ENCODE data around the gene BCL11B. TPM values are rescaled to one million over a fixed set of nuclear protein-coding genes. Genes with fewer than 3 reads are reported as not detected.

Gene BCL11B
- total and polyA plus RNA-seq, 4 experiments from 2014 or later, result 2.6 to 165 (median 87.3) TPM

- Histone ChIP-seq H3K27ac (ENCODE audit: low read depth, low read length) (no peak overlapping the region), H3K4me3 (ENCODE audit: low read length in 2 of 2) (no peak overlapping the region), H3K27me3 (ENCODE audit: insufficient read depth, low read length) (no peaks in the 10 kb centered on the region), H3K36me3 (ENCODE audit: insufficient read depth, low read length) (peaks cover 68% of the 10 kb centered on the region), H3K4me1 (ENCODE audit: insufficient read depth, low read length) (peaks cover 35% of the 10 kb centered on the region), H3K9me3 (ENCODE audit: control insufficient read depth in 1 of 2, low read length in 2 of 2) (no peaks in the 10 kb centered on the region)
- peaks cover 18 to 43% (median 30%) of the 10 kb centered on the region in 4 donors for H3K4me1 Mint-ChIP-seq
- peaks cover 73 to 77% of the 10 kb centered on the region in 2 donors for H3K36me3 Mint-ChIP-seq
- intact Hi-C loops (cut with micrococcal nuclease), result no loop called here
- ChIA-PET CTCF (ENCODE audit: partially characterized antibody) (interaction anchor here (0.6 kb wide), 1 partner anchor 454 kb away, joined by 3 read pairs; no protein-coding TSS in a partner anchor), POLR2A (ENCODE audit: partially characterized antibody) (interaction anchor here (0.6 to 87.2 kb wide), 4 partner anchors 16 to 1958 kb away, joined by 3 to 6015 read pairs (median 3); partner anchors contain the start of gene BCL11B)
- no peaks in the 10 kb centered on the region for H3K27me3 Mint-ChIP-seq
- H3K9me3 Mint-ChIP-seq, result peaks cover 0 to 9% (median 1%) of the 10 kb centered on the region in 8 donors
- H3K4me3 Mint-ChIP-seq, result no peak overlapping the region
- DNase-seq, result peak in 1 of 5 donors; percentile 35
- H3K27ac Mint-ChIP-seq, result peak overlapping the region in 2 of 7 donors; percentile 29 to 40
Measured at GRCh38 chr14:99175331-99176155, 96.5 kb downstream of the BCL11B start.

DNA sequence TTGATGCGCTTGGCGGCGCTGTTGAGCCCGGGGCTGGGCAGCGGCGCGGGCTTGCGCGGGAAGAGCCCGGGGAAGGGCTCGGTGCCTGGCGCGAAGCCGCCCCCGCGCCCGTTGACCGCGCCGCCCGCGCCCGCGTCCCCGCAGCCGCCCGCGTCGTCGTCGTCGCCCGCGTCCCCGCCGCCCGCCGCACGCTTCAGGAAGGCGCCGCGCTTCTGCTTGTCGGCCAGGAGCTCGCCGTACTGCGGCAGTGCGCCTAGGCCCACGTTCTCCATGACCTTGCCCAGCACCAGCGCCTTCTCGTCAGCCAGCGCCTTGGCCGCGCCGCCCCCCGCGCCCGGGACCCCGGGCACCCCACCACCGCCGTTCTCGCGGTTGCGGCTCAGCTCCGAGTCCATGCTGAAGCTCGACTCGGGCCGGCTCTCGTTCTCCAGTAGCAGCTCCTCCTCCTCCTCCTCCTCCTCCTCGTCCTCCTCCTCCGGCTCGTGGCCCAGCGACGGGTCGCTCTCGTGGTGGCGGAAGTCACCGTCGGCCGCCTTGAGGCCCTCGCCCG, 97.2 kb downstream of the BCL11B start:
- Mint-ChIP-seq H3K27ac (peak overlapping the region in 1 of 7 donors; percentile 40), H3K36me3 (peaks cover 72% of the 10 kb centered on the region in 2 donors), H3K27me3 (no peaks in the 10 kb centered on the region), H3K9me3 (peaks cover 0 to 9% (median 1%) of the 10 kb centered on the region in 8 donors), H3K4me1 (peaks cover 13 to 36% (median 25%) of the 10 kb centered on the region in 4 donors), H3K4me3 (no peak overlapping the region)
- ChIA-PET CTCF (ENCODE audit: partially characterized antibody) (no interaction called here), POLR2A (ENCODE audit: partially characterized antibody) (interaction anchor here (0.6 to 87.2 kb wide), 5 partner anchors 14 to 1957 kb away, joined by 3 to 6015 read pairs (median 3); partner anchors contain the start of gene BCL11B)
- no peak overlapping the region for H3K4me3 ChIP-seq (ENCODE audit: low read length in 2 of 2)
- H3K36me3 ChIP-seq (ENCODE audit: insufficient read depth, low read length), result peaks cover 64% of the 10 kb centered on the region
- no peaks in the 10 kb centered on the region for H3K9me3 ChIP-seq (ENCODE audit: control insufficient read depth in 1 of 2, low read length in 2 of 2)
- intact Hi-C loops (cut with micrococcal nuclease), result no loop called here
- no peaks in the 10 kb centered on the region for H3K27me3 ChIP-seq (ENCODE audit: insufficient read depth, low read length)
- H3K4me1 ChIP-seq (ENCODE audit: insufficient read depth, low read length), result peaks cover 28% of the 10 kb centered on the region
- H3K27ac ChIP-seq (ENCODE audit: low read depth, low read length), result no peak overlapping the region
- DNase-seq, result peak in 1 of 5 donors; percentile 35

DNA sequence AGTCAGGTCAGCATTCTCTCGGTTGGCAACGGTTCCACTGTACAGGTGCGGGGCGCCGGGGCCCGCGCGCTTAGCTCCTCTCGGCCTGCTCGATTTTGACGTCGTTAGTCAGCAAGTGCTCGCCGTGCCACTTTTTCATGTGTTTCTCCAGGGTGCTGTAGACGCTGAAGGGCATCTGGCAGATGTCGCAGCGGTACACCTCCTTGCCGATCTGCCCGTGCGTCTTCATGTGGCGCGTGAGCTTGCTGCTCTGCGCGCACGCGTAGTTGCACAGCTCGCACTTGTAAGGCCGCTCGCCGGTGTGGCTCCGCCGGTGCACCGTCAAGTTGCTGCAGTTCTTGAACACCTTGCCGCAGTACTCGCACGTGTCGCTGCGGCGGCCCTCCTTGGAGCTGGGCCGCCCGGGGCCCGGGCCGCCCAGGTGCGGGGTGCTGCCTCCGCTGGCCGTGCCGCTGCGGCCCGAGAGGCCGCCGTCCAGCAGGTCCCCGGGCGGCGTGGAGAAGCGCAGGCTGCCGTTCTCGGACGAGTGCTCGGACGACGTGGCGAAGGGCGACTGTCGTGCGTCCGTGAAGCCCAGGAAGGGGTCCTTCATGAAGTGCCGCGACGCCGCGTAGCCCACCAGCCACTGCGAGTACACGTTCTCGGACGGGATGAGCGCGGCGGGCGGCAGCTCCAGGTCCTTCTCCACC, 97.8 kb downstream of the BCL11B start:
- H3K9me3 Mint-ChIP-seq, result peaks cover 0 to 9% (median 1%) of the 10 kb centered on the region in 8 donors
- peaks cover 8 to 30% (median 19%) of the 10 kb centered on the region in 4 donors for H3K4me1 Mint-ChIP-seq
- H3K27ac Mint-ChIP-seq, result peak overlapping the region in 4 of 7 donors; percentile 13 to 82 (median 48)
- H3K4me3 ChIP-seq (ENCODE audit: low read length in 2 of 2), result no peak overlapping the region
- peak overlapping the region in 2 of 8 donors; percentile 21 to 41 for H3K4me3 Mint-ChIP-seq
- H3K36me3 Mint-ChIP-seq, result peaks cover 67 to 68% of the 10 kb centered on the region in 2 donors
- no peaks in the 10 kb centered on the region for H3K27me3 Mint-ChIP-seq
- H3K27me3 ChIP-seq (ENCODE audit: insufficient read depth, low read length), result no peaks in the 10 kb centered on the region
- ChIA-PET POLR2A (ENCODE audit: partially characterized antibody) (interaction anchor here (1.1 to 87.2 kb wide), 3 partner anchors 14 to 70 kb away, joined by 3 to 6015 read pairs (median 3); partner anchors contain the start of gene BCL11B), CTCF (ENCODE audit: partially characterized antibody) (no interaction called here)
- no peak overlapping the region for H3K27ac ChIP-seq (ENCODE audit: low read depth, low read length)
- no peaks in the 10 kb centered on the region for H3K9me3 ChIP-seq (ENCODE audit: control insufficient read depth in 1 of 2, low read length in 2 of 2)
- peaks cover 64% of the 10 kb centered on the region for H3K36me3 ChIP-seq (ENCODE audit: insufficient read depth, low read length)
- DNase-seq, result peak in 1 of 5 donors; percentile 37
- intact Hi-C loops (cut with micrococcal nuclease), result no loop called here
- H3K4me1 ChIP-seq (ENCODE audit: insufficient read depth, low read length), result peaks cover 21% of the 10 kb centered on the region

DNA sequence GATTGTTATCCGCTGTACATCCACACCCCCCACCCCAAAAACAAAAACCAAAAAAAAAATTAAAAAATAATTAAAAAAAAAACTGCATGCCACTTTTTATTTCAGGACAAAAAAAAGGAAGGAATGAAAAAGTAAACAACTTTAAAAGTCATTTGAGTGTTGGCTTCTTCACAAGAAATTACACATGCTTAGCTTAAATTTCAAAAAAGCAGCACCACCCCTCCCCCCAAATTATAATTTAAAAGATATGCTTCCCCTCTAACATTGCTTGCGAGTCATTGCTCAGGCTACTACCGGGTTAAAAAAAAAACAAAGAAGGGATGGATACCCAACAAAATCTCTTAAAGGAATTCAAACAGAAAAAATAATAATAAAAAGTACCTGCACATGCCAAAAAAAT, 98.5 kb downstream of the BCL11B start:
- peaks cover 16% of the 10 kb centered on the region for H3K4me1 ChIP-seq (ENCODE audit: insufficient read depth, low read length)
- H3K27me3 ChIP-seq (ENCODE audit: insufficient read depth, low read length), result no peaks in the 10 kb centered on the region
- no peaks in the 10 kb centered on the region for H3K27me3 Mint-ChIP-seq
- H3K4me1 Mint-ChIP-seq, result peaks cover 7 to 28% (median 13%) of the 10 kb centered on the region in 4 donors
- intact Hi-C loops (cut with micrococcal nuclease), result no loop called here
- H3K9me3 Mint-ChIP-seq, result peaks cover 0 to 5% (median 0%) of the 10 kb centered on the region in 8 donors
- no peak for DNase-seq
- POLR2A ChIA-PET (ENCODE audit: partially characterized antibody), result interaction anchor here (1.1 to 87.2 kb wide), 2 partner anchors 24 to 71 kb away, joined by 3 to 6015 read pairs; partner anchors contain the start of gene BCL11B
- H3K27ac ChIP-seq (ENCODE audit: low read depth, low read length), result no peak overlapping the region
- H3K4me3 ChIP-seq (ENCODE audit: low read length in 2 of 2), result no peak overlapping the region
- peak overlapping the region in 3 of 7 donors; percentile 62 to 81 (median 78) for H3K27ac Mint-ChIP-seq
- H3K36me3 ChIP-seq (ENCODE audit: insufficient read depth, low read length), result peaks cover 58% of the 10 kb centered on the region
- H3K9me3 ChIP-seq (ENCODE audit: control insufficient read depth in 1 of 2, low read length in 2 of 2), result no peaks in the 10 kb centered on the region
- CTCF ChIA-PET (ENCODE audit: partially characterized antibody), result no interaction called here
- H3K36me3 Mint-ChIP-seq, result peaks cover 66 to 68% of the 10 kb centered on the region in 2 donors
- no peak overlapping the region for H3K4me3 Mint-ChIP-seq

DNA sequence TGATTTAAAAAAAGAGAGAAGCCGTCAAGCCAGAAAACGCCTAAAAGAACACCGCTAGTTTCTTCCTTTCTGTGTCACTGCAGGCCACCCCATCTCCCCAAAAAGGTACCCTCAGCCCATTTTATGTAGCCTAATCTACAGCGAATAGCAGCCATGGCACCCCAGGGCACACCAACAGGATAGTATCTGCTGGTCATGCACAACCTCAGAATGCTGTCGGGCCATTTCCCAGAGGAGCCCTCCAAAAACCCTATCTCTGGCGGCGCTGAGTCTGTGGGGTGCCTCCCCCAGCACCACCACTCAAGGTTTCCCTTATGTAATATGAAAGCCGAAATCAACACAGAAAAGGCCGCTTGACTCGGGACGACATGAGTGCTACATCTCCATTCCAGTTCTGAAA, 98.9 kb downstream of the BCL11B start:
- Mint-ChIP-seq H3K27ac (peak overlapping the region in 3 of 7 donors; percentile 62 to 81 (median 78)), H3K4me1 (peaks cover 8 to 28% (median 12%) of the 10 kb centered on the region in 4 donors), H3K9me3 (peaks cover 0 to 5% (median 0%) of the 10 kb centered on the region in 8 donors), H3K27me3 (no peaks in the 10 kb centered on the region), H3K4me3 (peak overlapping the region in 1 of 8 donors; percentile 17), H3K36me3 (peaks cover 65 to 66% of the 10 kb centered on the region in 2 donors)
- intact Hi-C loops (cut with micrococcal nuclease), result no loop called here
- POLR2A ChIA-PET (ENCODE audit: partially characterized antibody), result interaction anchor here (1.1 to 87.2 kb wide), 2 partner anchors 25 to 72 kb away, joined by 3 to 6015 read pairs; partner anchors contain the start of gene BCL11B
- no peaks in the 10 kb centered on the region for H3K27me3 ChIP-seq (ENCODE audit: insufficient read depth, low read length)
- peaks cover 54% of the 10 kb centered on the region for H3K36me3 ChIP-seq (ENCODE audit: insufficient read depth, low read length)
- no peaks in the 10 kb centered on the region for H3K9me3 ChIP-seq (ENCODE audit: control insufficient read depth in 1 of 2, low read length in 2 of 2)
- no peak for DNase-seq
- H3K4me1 ChIP-seq (ENCODE audit: insufficient read depth, low read length), result peaks cover 15% of the 10 kb centered on the region
- no peak overlapping the region for H3K27ac ChIP-seq (ENCODE audit: low read depth, low read length)
- no peak overlapping the region for H3K4me3 ChIP-seq (ENCODE audit: low read length in 2 of 2)
- CTCF ChIA-PET (ENCODE audit: partially characterized antibody), result no interaction called here

DNA sequence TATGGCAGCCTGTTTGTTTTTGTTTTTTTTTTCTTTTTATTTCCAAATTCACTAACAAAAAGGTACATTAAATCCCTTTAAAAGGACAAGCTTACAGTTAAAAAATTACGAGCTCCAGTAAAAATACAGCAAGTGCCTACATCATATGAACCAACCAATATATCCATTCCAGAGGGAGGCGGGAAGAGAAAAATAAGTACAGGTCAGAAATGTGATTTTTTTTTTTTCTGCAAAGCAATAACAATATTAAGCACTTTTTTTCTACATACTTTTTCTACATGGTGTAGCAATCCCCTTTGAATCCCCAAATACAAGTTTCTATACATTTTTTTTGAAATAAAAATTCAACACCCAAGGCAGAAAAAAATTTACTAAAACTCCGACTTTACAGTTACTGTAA, 100.6 kb downstream of the BCL11B start:
- peaks cover 12 to 29% (median 15%) of the 10 kb centered on the region in 4 donors for H3K4me1 Mint-ChIP-seq
- Histone ChIP-seq H3K4me1 (ENCODE audit: insufficient read depth, low read length) (peaks cover 12% of the 10 kb centered on the region), H3K4me3 (ENCODE audit: low read length in 2 of 2) (no peak overlapping the region), H3K27me3 (ENCODE audit: insufficient read depth, low read length) (no peaks in the 10 kb centered on the region), H3K36me3 (ENCODE audit: insufficient read depth, low read length) (peaks cover 38% of the 10 kb centered on the region), H3K9me3 (ENCODE audit: control insufficient read depth in 1 of 2, low read length in 2 of 2) (no peaks in the 10 kb centered on the region), H3K27ac (ENCODE audit: low read depth, low read length) (no peak overlapping the region)
- no peak overlapping the region for H3K4me3 Mint-ChIP-seq
- ChIA-PET POLR2A (ENCODE audit: partially characterized antibody) (interaction anchor here (1.0 kb wide), 1 partner anchor 17 kb away, joined by 3 read pairs; no protein-coding TSS in a partner anchor), CTCF (ENCODE audit: partially characterized antibody) (no interaction called here)
- intact Hi-C loops (cut with micrococcal nuclease), result no loop called here
- no peaks in the 10 kb centered on the region for H3K27me3 Mint-ChIP-seq
- H3K36me3 Mint-ChIP-seq, result peaks cover 57 to 63% of the 10 kb centered on the region in 2 donors
- H3K27ac Mint-ChIP-seq, result peak overlapping the region in 2 of 7 donors; percentile 17 to 63
- DNase-seq, result no peak
- H3K9me3 Mint-ChIP-seq, result peaks cover 0 to 8% (median under 1%) of the 10 kb centered on the region in 8 donors
